Measurements from ENCODE around the gene MRPS34. TPM values are rescaled to one million over a fixed set of nuclear protein-coding genes. Genes with fewer than 3 reads are reported as not detected.

The MRPS34 gene
- polyA plus RNA-seq, 1 donor (not counting 4 experiments of a cell fraction or from before 2014, with no cell fraction given) = 74.3 TPM

- DNase-seq (ENCODE audit: low read depth, low spot score) (no peak), FAIRE-seq (no peak)
- peaks cover 6% of the 10 kb centered on the region for H3K4me1 ChIP-seq (ENCODE audit: control insufficient read depth, extremely low read depth, insufficient read depth, low read length)
- H3K27ac ChIP-seq (ENCODE audit: control insufficient read depth, insufficient read depth, low read length) = no peak overlapping the region
- H3K4me3 ChIP-seq (ENCODE audit: control insufficient read depth in 2 of 3, extremely low read depth in 1 of 3, insufficient read depth in 2 of 3, low read depth in 1 of 3, low read length in 3 of 3) = no peak overlapping the region
- H3K9ac ChIP-seq (ENCODE audit: control insufficient read depth, extremely low read depth, insufficient read depth, low read length) = no peak overlapping the region
- no peaks in the 10 kb centered on the region for H3K79me2 ChIP-seq (ENCODE audit: control insufficient read depth, insufficient read depth, low read length)
- H3K27me3 ChIP-seq (ENCODE audit: control insufficient read depth, extremely low read depth, insufficient read depth, low read length) = no peaks in the 10 kb centered on the region
- no peak overlapping the region for H3K4me2 ChIP-seq (ENCODE audit: control insufficient read depth, extremely low read depth, insufficient read depth, low read depth, low read length)
- no peaks in the 10 kb centered on the region for H4K20me1 ChIP-seq (ENCODE audit: control insufficient read depth, extremely low read depth, insufficient read depth, low read length)
- no peak overlapping the region for H2AFZ ChIP-seq (ENCODE audit: control insufficient read depth, low read length)
- no peaks in the 10 kb centered on the region for H3K9me1 ChIP-seq (ENCODE audit: control insufficient read depth, extremely low read depth, insufficient read depth, low read length)
- TF ChIP-seq CTCF (optimal IDR thresholded peaks at IDR 0.05 in 1 of 3, IDR thresholded peaks at IDR 0.05 in 1 of 3, conservative IDR thresholded peaks at IDR 0.05 in 1 of 3; ENCODE audit: extremely low read depth in 1 of 3, insufficient read depth in 2 of 3, low read length in 3 of 3) (no peak), EZH2 (IDR thresholded peaks at IDR 0.05; ENCODE audit: low read length) (no peak)
- dilution Hi-C loops (cut with MboI; ENCODE audit: extremely low pct_ligation_motif_present, low sequenced_read_pairs) = no loop called here
- H3K9me3 ChIP-seq (ENCODE audit: control insufficient read depth, low read depth, low read length) = no peaks in the 10 kb centered on the region
- H3K36me3 ChIP-seq (ENCODE audit: control insufficient read depth in 2 of 2, extremely low read depth in 1 of 2, insufficient read depth in 2 of 2, low read length in 2 of 2) = peaks cover 0 to 12% of the 10 kb centered on the region in 2 experiments
Measured at GRCh38 chr16:1820946-1821290, 48.0 kb upstream of the MRPS34 start.

DNA sequence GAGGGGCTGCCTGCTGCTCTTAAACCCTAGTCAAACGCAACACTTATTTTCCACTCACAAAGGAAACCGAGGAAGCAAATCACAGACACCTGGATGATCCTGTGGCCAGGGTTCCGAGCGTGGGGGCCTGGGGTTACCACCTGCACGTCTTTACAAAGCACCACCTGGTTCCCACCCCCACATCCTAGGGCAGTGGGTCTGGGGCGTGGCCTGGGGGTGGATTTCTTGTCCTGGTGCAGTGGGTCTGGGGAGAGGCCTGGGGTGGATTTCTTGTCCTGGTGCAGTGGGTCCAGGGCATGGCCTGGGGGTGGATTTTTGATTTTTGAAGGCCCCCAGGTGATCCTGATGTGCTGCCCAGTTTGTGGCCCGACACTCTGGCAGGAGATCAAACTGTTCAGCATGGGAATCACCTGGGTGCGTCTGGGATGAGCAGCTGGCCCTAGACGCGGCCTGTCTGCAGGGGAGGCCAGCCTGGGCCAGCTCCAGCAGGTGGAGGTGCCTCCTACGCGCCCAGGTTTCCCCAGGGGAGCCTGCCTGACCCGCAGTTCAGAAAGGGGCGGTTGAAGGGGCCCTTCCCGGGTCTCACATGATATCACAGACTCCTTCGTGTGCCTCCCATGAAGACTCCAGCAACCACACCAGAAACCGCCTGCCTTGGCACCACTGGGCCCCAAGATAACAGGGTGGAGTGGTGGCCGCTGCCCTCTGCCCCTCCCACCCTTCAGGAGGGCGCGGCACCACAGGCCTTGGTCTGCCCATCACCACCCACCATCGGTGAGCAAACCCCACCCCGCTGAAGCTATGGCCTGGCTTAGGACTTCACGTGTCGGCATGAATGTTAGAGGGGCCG lies 47.4 kb upstream of the MRPS34 start:
- DNase-seq (ENCODE audit: low read depth, low spot score) (no peak), FAIRE-seq (no peak)
- no peak overlapping the region for H3K9ac ChIP-seq (ENCODE audit: control insufficient read depth, extremely low read depth, insufficient read depth, low read length)
- no peak for TF ChIP-seq EZH2 (IDR thresholded peaks at IDR 0.05; ENCODE audit: low read length)
- TF ChIP-seq CTCF (optimal IDR thresholded peaks at IDR 0.05 in 1 of 3, IDR thresholded peaks at IDR 0.05 in 1 of 3, conservative IDR thresholded peaks at IDR 0.05 in 1 of 3; ENCODE audit: extremely low read depth in 1 of 3, insufficient read depth in 2 of 3, low read length in 3 of 3) = no peak
- no peaks in the 10 kb centered on the region for H3K9me3 ChIP-seq (ENCODE audit: control insufficient read depth, low read depth, low read length)
- H3K79me2 ChIP-seq (ENCODE audit: control insufficient read depth, insufficient read depth, low read length) = no peaks in the 10 kb centered on the region
- H3K4me1 ChIP-seq (ENCODE audit: control insufficient read depth, extremely low read depth, insufficient read depth, low read length) = peaks cover under 1% of the 10 kb centered on the region
- H3K27ac ChIP-seq (ENCODE audit: control insufficient read depth, insufficient read depth, low read length) = no peak overlapping the region
- peaks cover 0 to 14% of the 10 kb centered on the region in 2 experiments for H3K36me3 ChIP-seq (ENCODE audit: control insufficient read depth in 2 of 2, extremely low read depth in 1 of 2, insufficient read depth in 2 of 2, low read length in 2 of 2)
- no peak overlapping the region for H3K4me3 ChIP-seq (ENCODE audit: control insufficient read depth in 2 of 3, extremely low read depth in 1 of 3, insufficient read depth in 2 of 3, low read depth in 1 of 3, low read length in 3 of 3)
- no peak overlapping the region for H2AFZ ChIP-seq (ENCODE audit: control insufficient read depth, low read length)
- H3K9me1 ChIP-seq (ENCODE audit: control insufficient read depth, extremely low read depth, insufficient read depth, low read length) = no peaks in the 10 kb centered on the region
- H3K4me2 ChIP-seq (ENCODE audit: control insufficient read depth, extremely low read depth, insufficient read depth, low read depth, low read length) = no peak overlapping the region
- dilution Hi-C loops (cut with MboI; ENCODE audit: extremely low pct_ligation_motif_present, low sequenced_read_pairs) = no loop called here
- no peaks in the 10 kb centered on the region for H4K20me1 ChIP-seq (ENCODE audit: control insufficient read depth, extremely low read depth, insufficient read depth, low read length)
- H3K27me3 ChIP-seq (ENCODE audit: control insufficient read depth, extremely low read depth, insufficient read depth, low read length) = no peaks in the 10 kb centered on the region

Data from keratinocyte (primary cell).